ENCODE results near the gene ATXN7.

Gene ATXN7

DNA sequence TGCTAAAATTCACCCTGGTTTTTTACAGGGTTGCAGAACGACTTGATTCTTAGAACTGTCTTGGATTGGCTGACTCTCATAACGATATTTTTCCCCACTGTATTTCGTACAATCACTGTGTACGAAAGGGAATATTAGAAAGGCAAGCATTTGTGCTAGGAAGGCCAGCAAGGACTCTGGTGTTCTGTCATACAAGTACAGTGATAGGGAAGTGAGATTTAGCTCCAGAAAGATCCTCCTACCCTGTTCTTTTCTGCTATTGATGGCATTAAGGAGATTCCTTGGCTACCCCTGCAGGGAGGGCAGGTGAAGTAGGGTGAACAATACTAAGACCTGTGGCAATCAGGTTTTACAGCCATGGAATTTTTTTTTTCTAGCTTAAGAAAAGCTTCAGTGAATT is 102.3 kb downstream of the ATXN7 start:
- no peak for DNase-seq

DNA sequence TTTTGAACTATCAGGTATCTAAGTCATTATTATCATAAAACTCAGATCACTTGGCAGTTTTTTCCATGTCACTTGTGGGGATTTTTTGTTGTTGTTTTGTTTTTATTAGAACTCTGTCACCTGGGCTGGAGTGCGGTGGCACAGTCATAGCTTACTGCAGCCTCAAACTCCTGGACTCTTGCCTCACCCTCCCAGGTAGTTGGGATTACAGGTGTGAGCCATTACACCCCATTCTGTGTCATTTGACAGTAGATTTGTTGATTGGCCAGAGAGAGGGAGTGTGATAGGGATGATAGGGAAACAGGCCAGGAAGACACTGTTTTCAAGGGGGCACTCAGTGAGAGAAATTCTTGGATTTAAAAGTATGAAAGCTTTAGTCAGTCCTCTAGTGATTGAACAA is 103.2 kb downstream of the ATXN7 start:
- no peak for DNase-seq

DNA sequence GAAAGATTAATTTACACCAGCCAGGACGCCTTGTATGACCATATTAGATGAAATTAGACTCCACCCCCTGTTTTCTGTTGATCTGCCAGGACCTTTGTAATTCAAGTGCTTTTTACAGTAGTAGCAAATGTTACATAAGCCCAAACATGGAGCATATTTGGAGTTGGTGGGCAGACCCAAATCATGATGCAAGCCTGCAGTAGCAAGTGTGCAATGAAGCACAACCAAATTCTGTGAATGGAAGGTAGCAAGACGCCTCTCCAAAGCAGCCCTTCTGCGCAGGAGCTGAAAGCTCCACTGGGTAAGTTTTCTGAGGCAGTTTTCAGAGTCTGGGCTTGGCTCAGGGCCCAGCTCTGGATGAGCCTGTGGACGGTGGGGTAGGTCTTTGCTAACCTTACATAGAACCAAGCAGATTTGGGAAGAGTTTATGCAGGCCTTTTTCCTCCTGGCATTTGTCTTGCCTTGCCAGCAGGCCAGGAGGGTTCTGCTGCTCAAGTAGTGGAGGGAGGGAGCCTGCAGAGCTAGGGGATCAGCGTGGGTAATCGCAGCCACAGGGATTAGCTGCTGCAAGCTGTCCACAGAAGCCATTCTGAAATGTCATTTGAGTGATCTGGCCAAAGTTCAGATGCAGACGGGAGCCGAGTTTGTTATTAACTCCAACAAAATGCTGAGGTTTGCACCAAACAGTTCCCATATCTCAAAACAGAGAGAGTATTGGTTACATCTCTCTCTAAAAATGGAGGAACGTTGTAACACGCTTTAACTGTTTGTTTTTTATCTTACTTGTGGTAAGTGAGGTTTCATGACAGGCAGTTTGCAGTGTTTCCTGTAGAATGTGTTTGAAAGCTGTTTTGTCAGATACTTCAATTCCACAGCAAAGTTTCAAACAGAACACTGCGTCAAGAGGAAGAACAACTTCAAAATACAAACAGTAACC is 104.3 kb downstream of the ATXN7 start:
- no peak for DNase-seq

GRCh38 chr3:63968612-63969350 is 105.1 kb downstream of the ATXN7 start:
- DNase-seq = no peak

DNA sequence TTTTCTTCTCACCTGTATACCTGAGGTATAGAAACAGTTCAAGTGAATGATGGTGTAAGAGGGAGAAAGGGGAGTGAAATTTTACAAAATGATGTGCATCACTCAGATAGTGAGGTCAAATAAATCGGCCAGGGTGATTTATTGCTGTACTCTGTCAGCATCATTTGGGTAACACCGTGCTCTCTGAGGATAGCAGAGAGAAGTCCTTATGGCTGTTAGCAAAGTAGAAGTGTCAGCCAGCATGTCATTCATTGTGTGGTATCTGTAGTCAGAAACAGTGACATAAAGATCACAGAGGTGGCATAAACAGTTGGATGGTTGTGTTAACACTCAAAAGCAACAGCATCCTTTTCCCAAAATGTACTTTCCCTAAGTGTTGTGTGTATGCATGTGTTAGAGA is 106.2 kb downstream of the ATXN7 start:
- DNase-seq = no peak

GRCh38 chr3:63970631-63971475 is 107.2 kb downstream of the ATXN7 start:
- no peak for DNase-seq

DNA sequence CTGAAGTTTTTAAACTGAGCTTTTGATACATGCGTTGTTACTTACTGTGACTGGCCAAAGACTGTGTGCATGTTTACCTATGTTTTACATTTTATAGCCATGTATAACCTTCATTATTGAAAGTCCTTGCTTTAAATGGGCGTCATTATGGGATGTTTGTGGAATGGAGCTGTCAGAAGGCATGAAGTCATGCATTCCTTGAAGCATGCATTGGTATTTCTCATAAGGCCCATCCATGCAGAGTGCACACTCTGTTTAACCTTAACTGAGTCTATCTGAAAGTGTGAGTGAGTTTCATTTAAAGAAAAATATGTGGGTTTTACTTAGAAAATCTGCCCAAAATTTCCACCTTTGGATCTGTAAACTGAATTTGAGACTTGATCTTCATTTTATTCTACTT is 108.5 kb downstream of the ATXN7 start:
- no peak for DNase-seq

- DNase-seq = no peak
Measured at GRCh38 chr3:63972987-63973386, 109.3 kb downstream of the ATXN7 start.

DNA sequence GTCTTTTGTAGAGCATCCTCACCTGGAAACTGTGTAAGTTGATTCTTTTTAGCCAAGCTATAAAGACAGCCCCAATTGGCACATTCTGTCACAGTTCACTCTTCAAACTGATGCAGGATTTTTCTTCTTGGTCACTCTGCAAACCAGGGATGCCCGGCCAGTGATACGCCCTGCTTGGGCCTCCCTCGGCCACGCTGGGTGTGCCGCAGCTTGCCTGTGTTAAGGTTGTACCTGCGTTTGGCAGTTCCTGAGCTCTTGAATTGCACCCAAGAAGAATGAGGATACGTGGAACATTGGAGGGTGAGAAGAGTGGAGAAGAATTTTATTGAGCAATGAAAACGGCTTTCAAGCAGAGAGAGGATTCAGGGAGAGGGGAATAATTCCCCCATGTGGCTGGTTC is 109.7 kb downstream of the ATXN7 start:
- DNase-seq = no peak

GRCh38 chr3:63974451-63974850 is 110.8 kb downstream of the ATXN7 start:
- no peak for DNase-seq

DNA sequence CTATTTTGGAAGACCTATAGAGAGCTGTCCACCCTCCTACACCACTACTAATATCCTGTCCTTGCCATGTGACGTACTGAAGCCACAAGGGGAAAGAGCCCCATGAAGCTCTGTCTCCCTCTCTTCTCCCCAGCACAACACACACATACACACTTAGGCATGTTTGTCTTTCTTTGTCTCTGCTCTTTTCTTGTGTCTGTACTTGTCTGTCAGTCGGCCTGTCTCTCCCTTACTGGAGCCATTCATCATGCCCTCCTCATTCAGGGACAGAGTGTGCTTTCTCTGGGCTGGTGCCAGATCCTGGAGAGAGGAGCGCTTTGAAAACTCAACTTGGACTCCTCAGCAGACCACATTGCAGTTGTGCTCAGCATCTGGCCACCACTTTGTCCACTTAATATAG is 112.1 kb downstream of the ATXN7 start:
- DNase-seq = no peak

GRCh38 chr3:63976161-63976871 is 112.6 kb downstream of the ATXN7 start:
- no peak for DNase-seq

DNA sequence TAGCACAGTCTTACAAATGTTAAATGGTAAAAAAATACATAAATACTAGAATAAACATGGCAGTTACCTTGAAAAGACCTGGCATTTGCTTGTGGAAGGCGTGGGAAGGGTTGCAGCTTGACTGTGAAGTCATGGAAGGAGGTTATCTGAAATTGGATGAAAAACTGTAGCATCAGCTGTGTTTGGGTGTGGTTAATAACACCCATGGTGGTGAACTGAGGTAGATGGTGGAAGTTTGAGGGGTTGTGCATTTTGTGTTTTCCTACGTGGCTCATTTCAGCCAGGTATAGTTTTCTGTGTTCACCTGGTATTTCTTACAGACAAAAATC is 113.2 kb downstream of the ATXN7 start:
- DNase-seq = no peak

DNA sequence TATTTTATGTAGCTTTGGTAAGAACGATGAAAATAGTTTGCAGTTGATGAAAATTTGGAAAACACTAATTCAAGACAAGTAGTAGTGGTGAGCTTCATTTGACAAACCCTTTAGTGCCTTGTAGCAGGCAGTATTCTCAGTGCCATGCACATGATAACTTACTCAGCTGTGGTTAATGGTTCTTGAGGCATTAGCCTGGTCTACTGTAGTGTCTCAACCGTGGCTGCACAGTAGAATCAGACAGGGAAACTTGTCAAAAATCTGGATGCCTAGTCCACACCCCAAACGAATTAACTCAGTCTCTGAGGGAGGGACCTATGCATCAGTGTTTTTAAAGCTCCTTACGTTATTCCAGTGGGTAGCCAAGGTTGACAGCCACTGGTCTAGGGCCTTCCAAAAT is 114.2 kb downstream of the ATXN7 start:
- no peak for DNase-seq

GRCh38 chr3:63979093-63979885 is 115.6 kb downstream of the ATXN7 start:
- no peak for DNase-seq

- no peak for DNase-seq
Measured at GRCh38 chr3:63980019-63980418, 116.4 kb downstream of the ATXN7 start.

GRCh38 chr3:63980830-63981498 is 117.3 kb downstream of the ATXN7 start:
- DNase-seq = no peak

- no peak for DNase-seq
Measured at GRCh38 chr3:63981980-63982379, 118.3 kb downstream of the ATXN7 start.

DNA sequence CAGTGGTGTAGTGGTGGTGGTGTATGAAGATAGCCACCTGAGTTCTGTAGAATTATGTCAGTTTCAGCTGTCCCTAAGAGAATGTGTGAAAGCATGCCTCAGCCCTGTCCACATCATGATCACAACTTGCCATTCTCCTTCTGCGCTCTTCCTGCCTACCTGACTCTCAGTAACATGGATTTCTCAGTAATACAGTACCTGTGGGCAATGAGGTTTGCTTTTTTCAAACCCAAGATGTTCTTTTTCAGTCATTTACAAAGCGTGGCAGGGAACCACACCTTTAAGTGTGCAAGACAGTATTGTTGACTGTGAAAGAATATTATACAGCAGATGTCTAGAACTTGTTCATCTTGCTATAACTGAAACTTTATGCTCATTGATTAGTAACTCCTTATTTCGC is 120.7 kb downstream of the ATXN7 start:
- no peak for DNase-seq

DNA sequence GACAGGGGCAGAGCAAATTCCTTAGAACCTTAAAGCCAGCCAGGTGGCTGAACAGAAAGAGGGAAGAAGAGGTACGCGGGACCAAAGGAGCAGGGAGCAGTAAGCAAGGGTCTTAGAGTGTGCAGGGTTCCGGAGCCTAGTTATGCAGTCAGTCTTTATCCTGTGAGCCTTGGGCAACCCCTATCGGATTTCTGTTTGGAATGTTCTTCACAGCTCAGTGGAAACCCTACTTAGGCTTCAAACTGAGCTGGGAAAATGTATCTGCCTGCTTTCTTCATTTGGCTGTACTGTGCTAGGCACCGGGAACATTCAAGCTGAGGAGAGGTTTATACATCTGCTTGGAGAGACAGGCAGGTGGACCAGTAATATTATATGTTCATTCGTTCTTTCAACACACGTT is 122.5 kb downstream of the ATXN7 start:
- DNase-seq = no peak

DNA sequence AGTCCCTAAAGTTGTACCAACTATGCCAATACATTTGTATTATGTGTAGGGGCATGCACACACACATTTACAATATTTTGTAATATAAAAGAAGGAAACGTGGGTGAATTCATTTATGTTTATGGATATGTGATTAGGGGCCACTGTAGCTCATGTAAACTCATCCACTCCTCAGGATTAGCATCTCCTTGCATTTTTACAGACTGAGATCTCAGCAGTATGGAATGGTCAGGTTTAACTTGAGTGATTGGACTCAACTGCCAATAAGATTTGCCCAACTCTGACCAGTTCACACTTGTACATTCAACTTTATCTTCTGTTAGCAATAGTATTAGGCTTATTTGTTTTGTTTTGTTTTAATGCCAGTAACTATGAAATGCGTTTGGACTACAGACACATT is 123.2 kb downstream of the ATXN7 start:
- DNase-seq = no peak
